Stimulated activated CD4-positive, alpha-beta T cell treated with anti-CD3 and anti-CD28 coated beads, TNF-alpha, amount 100 ng/mL, for 1 hour (primary cell): ENCODE results near the gene HUWE1.
"Not testable (repeated sequence)": the region's sequence is repeated elsewhere in the genome, so short reads cannot be mapped to it uniquely, and the experiment has no call there.

Experiments used
- DNase-seq, 3 donors: peaks; one replicate each; pipeline ENCODE4 v3.0.0-alpha.2; 2020; ENCODE audit warnings: low read depth in 3 of 3, low spot score in 1 of 3

HUWE1 gene

GRCh38 chrX:53538781-53539180, 147.7 kb downstream of the HUWE1 start:
- no peak for DNase-seq

GRCh38 chrX:53531255-53531966, 155.1 kb downstream of the HUWE1 start:
- DNase-seq, result not testable (repeated sequence)

- no peak for DNase-seq
Measured at GRCh38 chrX:53526999-53527398, 159.5 kb downstream of the HUWE1 start.

GRCh38 chrX:53511322-53511721, 175.2 kb downstream of the HUWE1 start:
- no peak for DNase-seq

- DNase-seq, result not testable (repeated sequence)
Measured at GRCh38 chrX:53504035-53504434, 182.5 kb downstream of the HUWE1 start.

GRCh38 chrX:53494436-53494835, 192.1 kb downstream of the HUWE1 start:
- no peak for DNase-seq

- no peak for DNase-seq
Measured at GRCh38 chrX:53486285-53486684, 200.2 kb downstream of the HUWE1 start.

GRCh38 chrX:53483838-53484405, 202.6 kb downstream of the HUWE1 start:
- no peak for DNase-seq

- no peak for DNase-seq
Measured at GRCh38 chrX:53483416-53483815, 203.1 kb downstream of the HUWE1 start.
